K562 (cell line): Measurements from ENCODE around the gene CUL9. TPM values are rescaled to one million over a fixed set of nuclear protein-coding genes. Genes with fewer than 3 reads are reported as not detected.

Source experiments
- HCFC1 ChIP-seq: IDR thresholded peaks from 2 replicates; pipeline ENCODE4 v1.6.1; 2012; ENCODE audit warnings: low read depth, low read length, improper control_type of control experiment
- HLTF ChIP-seq: fragments of 450-650 bp; IDR thresholded peaks from 2 replicates; pipeline ENCODE4 v1.6.1; 2016
- MGA ChIP-seq: fragments of 450-650 bp; IDR thresholded peaks from 2 replicates; pipeline ENCODE4 v1.6.1; 2016; ENCODE audit warnings: mild to moderate bottlenecking, moderate library complexity
- NCOA1 ChIP-seq: fragments of 450-650 bp; IDR thresholded peaks from 2 replicates; pipeline ENCODE4 v1.6.1; 2016; ENCODE audit warnings: low read depth
- PATZ1 ChIP-seq: fragments of 250-450 bp; sonication (Bioruptor Pico); IDR thresholded peaks from 2 replicates; pipeline ENCODE4 v1.5.0; 2020; ENCODE audit warnings: mild to moderate bottlenecking, borderline replicate concordance
- PRMT5 ChIP-seq: sonication (generic); formaldehyde crosslinking; IDR thresholded peaks from 2 replicates; pipeline ENCODE4 v1.5.0; 2020; ENCODE audit warnings: missing genetic modification reagents
- SAFB2 ChIP-seq: fragments of 200-400 bp; formaldehyde crosslinking; IDR thresholded peaks from 2 replicates; pipeline ENCODE4 v1.6.1; 2018; ENCODE audit warnings: borderline replicate concordance, low read length, low read depth, moderate library complexity; ENCODE audit not compliant: severe bottlenecking
- SRF ChIP-seq, 2 experiments: fragments of 250-450, 450-650 bp in 1 of 2; sonication (Bioruptor Pico) in 1 of 2; sonication (generic) in 1 of 2; formaldehyde crosslinking; IDR thresholded peaks; 2 replicates each; pipeline versions ENCODE4 v1.5.0 to v1.5.1; 2020 to 2022; ENCODE audit warnings: mild to moderate bottlenecking in 1 of 2, missing genetic modification reagents in 1 of 2
- ZNF197 ChIP-seq: fragments of 200-800 bp; sonication (Bioruptor generic); IDR thresholded peaks from 2 replicates; pipeline ENCODE4 v1.6.1; 2016; ENCODE audit warnings: low read depth, missing genetic modification characterization, missing compliant biosample characterization
- ZNF24 ChIP-seq: fragments of 450-650 bp; IDR thresholded peaks from 2 replicates; pipeline ENCODE4 v1.6.1; 2016
- ZNF253 ChIP-seq: fragments of 250-450 bp; sonication (Bioruptor Pico); conservative IDR thresholded peaks from 2 replicates; pipeline ENCODE4 v1.6.1; 2021; ENCODE audit warnings: mild to moderate bottlenecking
- ZNF444 ChIP-seq: fragments of 250-450 bp; sonication (Bioruptor Pico); IDR thresholded peaks from 2 replicates; pipeline ENCODE4 v1.4.0; 2020; ENCODE audit warnings: mild to moderate bottlenecking, moderate library complexity
- ZSCAN32 ChIP-seq: fragments of 450-650 bp; formaldehyde crosslinking; IDR thresholded peaks from 2 replicates; pipeline ENCODE4 v1.4.0; 2020; ENCODE audit warnings: mild to moderate bottlenecking, moderate library complexity
- polyA plus RNA-seq, 8 experiments: library from polyadenylated mRNA; depleted of rRNA in 4 of 8; stranded (reverse) in 5 of 8; unstranded in 3 of 8; fragments of >200 nt; fragmentation: Nextera tagmentation in 2 of 8; fragmentation: Illumina TruSeq in 1 of 8; extraction: Ambion mirVana in 2 of 8; extraction: Trizol in 1 of 8; gene quantifications; 2 replicates each; pipeline versions ENCODE4 v1.2.1 to v1.2.3, GENCODE V29; 2011 to 2014; ENCODE audit warnings: inconsistent platforms in 1 of 8, missing spikeins in 1 of 8
- total RNA-seq, 7 experiments: library from RNA; depleted of rRNA in 6 of 7; stranded (reverse); fragments of >200 nt in 6 of 7; fragmentation: Illumina TruSeq in 2 of 7; extraction: Trizol in 2 of 7; gene quantifications; 2 replicates each; pipeline versions ENCODE4 v1.2.1 to v1.2.3, GENCODE V29; 2011 to 2021; ENCODE audit warnings: low replicate concordance in 1 of 7

CUL9 gene
- total and polyA plus RNA-seq, 9 of the 15 experiments (the other 6 are each of a cell fraction or from before 2014, with no cell fraction given): 0.50 to 20.7 (median 6.6) TPM

- TF ChIP-seq MGA (peak; percentile 97), ZSCAN32 (CRISPR knock-in tag) (no peak), SAFB2 (no peak), SRF (CRISPR knock-in tag; IDR thresholded peaks at IDR 0.05) (peak in 1 of 2 experiments; percentile 26; a peak in 1 of 4 replicates), NCOA1 (no peak), PRMT5 (CRISPR knock-in tag) (no peak), ZNF24 (no peak), ZNF444 (CRISPR knock-in tag) (no peak), ZNF253 (no peak), HCFC1 (no peak), HLTF (0 out of 2 replicates have a peak, but pooled peaks have one; percentile 8), ZNF197 (peak; percentile 41; the same call in 1 of the 2 replicates), PATZ1 (no peak)
These were observed 85.8 kb downstream of the CUL9 start (continued) for GRCh38 chr6:43267619-43268354.
